ENCODE data around the gene CASP9.

The CASP9 gene

DNA sequence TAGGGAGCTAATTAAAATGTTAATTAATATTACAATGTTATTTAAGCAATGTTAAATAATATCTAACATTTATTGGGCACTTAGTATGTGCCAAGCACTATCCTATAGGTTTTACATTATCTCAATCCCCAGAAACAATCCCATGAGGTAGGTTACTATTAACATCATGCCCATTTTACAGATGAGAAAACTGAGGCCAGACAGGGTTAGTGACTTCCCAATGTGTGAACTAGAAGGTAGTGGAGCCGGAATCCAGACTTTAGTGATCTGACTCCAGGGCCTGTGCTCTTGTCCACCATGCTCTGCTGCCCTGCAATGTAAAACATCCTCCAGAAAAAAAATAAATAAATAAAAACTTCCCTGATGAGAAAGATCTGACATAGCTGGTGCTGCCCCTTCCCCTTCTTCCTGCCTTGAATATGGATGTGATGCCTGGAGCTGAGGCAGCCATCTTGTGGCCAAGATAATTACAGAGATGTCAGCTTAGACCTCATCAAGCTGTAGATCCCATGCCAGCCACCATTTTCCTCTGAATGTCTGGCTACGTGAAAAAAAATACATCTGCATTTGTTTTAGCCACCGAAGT lies 75.0 kb downstream of the CASP9 start:
- DNase-seq (ENCODE audit: low read depth in 1 of 2, low spot score in 1 of 2) = no peak

- DNase-seq (ENCODE audit: low read depth in 1 of 2, low spot score in 1 of 2) = no peak
These were observed 77.8 kb downstream of the CASP9 start for GRCh38 chr1:15446212-15446611.

- DNase-seq (ENCODE audit: low read depth in 1 of 2, low spot score in 1 of 2) = no peak
These were observed 78.5 kb downstream of the CASP9 start for GRCh38 chr1:15445390-15446122.

DNA sequence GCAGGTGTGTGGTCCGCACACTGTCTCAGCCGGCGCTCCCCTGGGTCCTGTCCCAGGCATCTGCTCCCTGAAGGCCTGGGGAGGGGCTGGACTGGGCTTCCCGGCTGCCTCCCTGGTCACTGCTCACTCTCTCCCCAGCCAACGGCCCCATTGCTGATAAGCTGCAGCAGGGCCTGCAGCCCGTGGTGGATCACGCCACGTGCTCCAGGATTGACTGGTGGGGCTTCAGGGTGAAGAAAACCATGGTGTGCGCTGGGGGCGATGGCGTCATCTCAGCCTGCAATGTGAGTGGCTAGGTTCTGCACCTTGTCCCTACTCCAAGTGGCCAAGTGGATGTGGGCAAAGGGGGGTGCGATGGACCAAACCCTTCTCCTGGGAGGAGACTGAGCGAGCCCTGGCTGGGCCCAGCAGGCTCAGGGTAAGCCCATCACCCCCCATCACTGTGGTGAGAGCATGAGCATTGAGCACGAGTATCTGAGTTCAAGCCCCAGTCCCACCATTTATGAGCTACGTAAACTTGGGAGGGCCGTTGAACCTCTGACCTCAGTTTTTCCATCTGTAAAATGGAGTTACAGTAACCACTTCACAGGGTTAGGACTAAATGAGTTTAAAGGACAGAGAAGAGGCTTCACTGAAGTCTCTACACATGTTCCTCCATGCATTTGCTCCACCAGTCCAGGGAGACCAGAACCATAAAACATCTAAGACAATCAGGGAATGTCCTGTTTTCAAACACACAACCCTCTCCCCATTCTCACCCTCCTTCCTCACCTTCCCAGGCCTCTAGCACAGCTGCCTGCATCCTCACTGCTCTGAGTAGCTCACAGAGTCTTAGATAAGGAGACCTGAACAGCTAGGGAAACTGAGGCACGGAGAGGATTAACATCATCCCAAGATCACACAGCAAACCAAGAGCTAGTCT lies 79.3 kb downstream of the CASP9 start:
- no peak for DNase-seq (ENCODE audit: low read depth in 1 of 2, low spot score in 1 of 2)

DNA sequence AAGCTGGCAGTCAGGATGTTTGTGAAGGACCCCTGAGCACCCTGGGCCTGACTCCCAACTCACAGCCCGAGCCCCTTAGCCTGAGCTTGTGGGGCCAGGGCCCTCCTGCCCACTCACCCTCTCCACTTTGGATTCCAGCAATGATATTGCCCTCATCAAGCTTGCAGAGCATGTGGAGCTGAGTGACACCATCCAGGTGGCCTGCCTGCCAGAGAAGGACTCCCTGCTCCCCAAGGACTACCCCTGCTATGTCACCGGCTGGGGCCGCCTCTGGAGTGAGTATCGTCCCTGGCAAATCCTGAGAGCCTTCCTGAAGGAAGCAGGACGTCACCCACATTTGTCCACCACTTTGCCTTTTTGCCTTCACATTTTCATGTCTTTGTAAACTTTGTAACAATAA lies 80.7 kb downstream of the CASP9 start:
- no peak for DNase-seq (ENCODE audit: low read depth in 1 of 2, low spot score in 1 of 2)

- DNase-seq (ENCODE audit: low read depth in 1 of 2, low spot score in 1 of 2) = no peak
These were observed 81.3 kb downstream of the CASP9 start for GRCh38 chr1:15442759-15443158.

- DNase-seq (ENCODE audit: low read depth in 1 of 2, low spot score in 1 of 2) = no peak
These were observed 81.9 kb downstream of the CASP9 start for GRCh38 chr1:15442119-15442518.

All from activated T-helper 1 cell treated with anti-CD3 and anti-CD28 coated beads, Interleukin-2, amount 50 U/mL, for 16 hours (primary cell).